HG02852 (cell line): Measurements from ENCODE around the gene MRPL43.
"Not testable (repeated sequence)": the region's sequence is repeated elsewhere in the genome, so short reads cannot be mapped to it uniquely, and the experiment has no call there.

ENCODE experiments used
- ATAC-seq: cut with Tn5 transposase; IDR thresholded peaks from one replicate; pipeline ENCODE4 v1.9.1; 2021; ENCODE audit warnings: mild to moderate bottlenecking, moderate library complexity; ENCODE audit not compliant: unreplicated experiment

The MRPL43 gene

GRCh38 chr10:100984672-100985177, 2.6 kb downstream of the MRPL43 start:
- ATAC-seq: no peak

GRCh38 chr10:100983868-100984671, 3.2 kb downstream of the MRPL43 start:
- ATAC-seq: no peak

GRCh38 chr10:100982916-100983830, 4.1 kb downstream of the MRPL43 start:
- no peak for ATAC-seq

- no peak for ATAC-seq
Measured at GRCh38 chr10:100981178-100981772, 6.0 kb downstream of the MRPL43 start.

- no peak for ATAC-seq
Measured at GRCh38 chr10:100980711-100981110, 6.6 kb downstream of the MRPL43 start.

- ATAC-seq: no peak
Measured at GRCh38 chr10:100980311-100980710, 7.0 kb downstream of the MRPL43 start.

- no peak for ATAC-seq
Measured at GRCh38 chr10:100979791-100980272, 7.5 kb downstream of the MRPL43 start.

- ATAC-seq: no peak
Measured at GRCh38 chr10:100978901-100979195, 8.4 kb downstream of the MRPL43 start.

- no peak for ATAC-seq
Measured at GRCh38 chr10:100978121-100978900, 9.0 kb downstream of the MRPL43 start.

GRCh38 chr10:100977436-100977835, 9.9 kb downstream of the MRPL43 start:
- no peak for ATAC-seq

- ATAC-seq: no peak
Measured at GRCh38 chr10:100976906-100977305, 10.4 kb downstream of the MRPL43 start.

GRCh38 chr10:100975397-100975796, 11.9 kb downstream of the MRPL43 start:
- ATAC-seq: not testable (repeated sequence)

GRCh38 chr10:100972904-100973535, 14.3 kb downstream of the MRPL43 start:
- no peak for ATAC-seq

GRCh38 chr10:100972115-100972903, 15.0 kb downstream of the MRPL43 start:
- no peak for ATAC-seq

- ATAC-seq: no peak
Measured at GRCh38 chr10:100970914-100971811, 16.1 kb downstream of the MRPL43 start.

GRCh38 chr10:100970076-100970913, 17.0 kb downstream of the MRPL43 start:
- ATAC-seq: no peak
